Vagina (tissue), 2 donors: ENCODE data around the gene MPHOSPH9. TPM values are rescaled to one million over a fixed set of nuclear protein-coding genes. Genes with fewer than 3 reads are reported as not detected.

Experiments
- DNase-seq, 2 donors: peaks; one replicate each; pipeline ENCODE4 v3.0.0-alpha.2; 2017; ENCODE audit errors: extremely low spot score in 2 of 2
- H3K27ac ChIP-seq: fragments of 200-600 bp; sonication (generic); one replicate; pipeline ENCODE4 v1.5.1; 2019
- H3K27me3 ChIP-seq: fragments of 200-600 bp; sonication (generic); one replicate; pipeline ENCODE4 v1.5.1; 2019
- H3K36me3 ChIP-seq, 2 donors: fragments of 200-600 bp; sonication (generic); one replicate each; pipeline ENCODE4 v1.5.1; 2017 to 2019
- H3K4me1 ChIP-seq: fragments of 200-600 bp; sonication (generic); one replicate; pipeline ENCODE4 v1.5.1; 2019
- H3K4me3 ChIP-seq, 2 donors: fragments of 200-600 bp; sonication (generic); 1 replicate in 1 of 2; 2 replicates in 1 of 2; pipeline ENCODE4 v1.5.1; 2016 to 2019
- H3K9me3 ChIP-seq: fragments of 200-600 bp; sonication (generic); one replicate; pipeline ENCODE4 v1.5.1; 2019
- POLR2A ChIP-seq, 2 donors: fragments of 450-650 bp; IDR thresholded peaks; one replicate each; pipeline ENCODE4 v1.6.1; 2017; ENCODE audit warnings: antibody characterized with exemption in 2 of 2, mild to moderate bottlenecking in 2 of 2, moderate library complexity in 2 of 2
- POLR2AphosphoS5 ChIP-seq, 2 donors: sonication (generic); formaldehyde crosslinking; IDR thresholded peaks; one replicate each; pipeline ENCODE4 v1.9.0; 2017; ENCODE audit warnings: antibody characterized with exemption in 2 of 2, mild to moderate bottlenecking in 2 of 2, low read depth in 1 of 2; ENCODE audit not compliant: insufficient read depth in 1 of 2
- intact Hi-C: fragments of 100-400 bp; cut with DNase I; formaldehyde crosslinking; loops from one replicate; pipeline ENCODE4 v1.15.1; 2023
- total RNA-seq: library from RNA; depleted of rRNA; stranded (reverse); fragments of >200 nt; gene quantifications from one replicate; pipeline ENCODE4 v1.2.3, GENCODE V29; 2016
- TF ChIP-seq, protein P1 (sequence below), 3 experiments: fragments of 450-650 bp in 2 of 3; fragments of 200-600 bp in 1 of 3; sonication (generic) in 1 of 3; IDR thresholded peaks; one replicate each; pipeline ENCODE4 v1.5.1; 2017 to 2019; ENCODE audit warnings: antibody characterized with exemption in 3 of 3, mild to moderate bottlenecking in 2 of 3, moderate library complexity in 2 of 3

MPHOSPH9 gene
- total RNA-seq, 1 donor from 2014 or later = 17.9 TPM

DNA sequence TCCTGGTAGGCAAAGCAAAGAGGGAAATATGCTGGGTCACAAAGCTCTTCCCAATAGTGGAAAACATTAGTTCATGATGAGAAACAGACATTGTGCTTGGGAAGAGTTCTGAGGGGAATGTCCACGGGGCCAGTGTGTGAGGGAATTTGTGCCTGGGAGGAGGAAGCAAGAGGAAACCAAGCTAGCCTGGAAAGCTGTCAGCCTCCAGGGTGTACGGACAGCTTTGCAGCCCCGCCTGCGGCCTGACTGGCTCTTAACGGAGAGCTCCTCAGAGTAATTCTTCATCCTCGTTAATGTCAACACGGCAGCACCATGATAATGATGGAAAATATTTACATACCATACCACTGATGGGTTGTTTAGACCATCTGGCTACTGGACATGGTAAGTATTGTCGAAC is 114.4 kb downstream of the MPHOSPH9 start:
- intact Hi-C loops = no loop called here
- Histone ChIP-seq H3K36me3 (no peaks in the 10 kb centered on the region), H3K27ac (peak overlapping the region; percentile 83), H3K4me1 (peaks cover 69% of the 10 kb centered on the region), H3K27me3 (no peaks in the 10 kb centered on the region), H3K9me3 (no peaks in the 10 kb centered on the region), H3K4me3 (no peak overlapping the region)
- peak in 1 of 2 donors; percentile 18 for TF ChIP-seq POLR2AphosphoS5 (IDR thresholded peaks at IDR 0.05; ENCODE audit: insufficient read depth in 1 of 2, low read depth in 1 of 2)
- no peak for TF ChIP-seq POLR2A (IDR thresholded peaks at IDR 0.05)
- TF ChIP-seq, protein P1, sequence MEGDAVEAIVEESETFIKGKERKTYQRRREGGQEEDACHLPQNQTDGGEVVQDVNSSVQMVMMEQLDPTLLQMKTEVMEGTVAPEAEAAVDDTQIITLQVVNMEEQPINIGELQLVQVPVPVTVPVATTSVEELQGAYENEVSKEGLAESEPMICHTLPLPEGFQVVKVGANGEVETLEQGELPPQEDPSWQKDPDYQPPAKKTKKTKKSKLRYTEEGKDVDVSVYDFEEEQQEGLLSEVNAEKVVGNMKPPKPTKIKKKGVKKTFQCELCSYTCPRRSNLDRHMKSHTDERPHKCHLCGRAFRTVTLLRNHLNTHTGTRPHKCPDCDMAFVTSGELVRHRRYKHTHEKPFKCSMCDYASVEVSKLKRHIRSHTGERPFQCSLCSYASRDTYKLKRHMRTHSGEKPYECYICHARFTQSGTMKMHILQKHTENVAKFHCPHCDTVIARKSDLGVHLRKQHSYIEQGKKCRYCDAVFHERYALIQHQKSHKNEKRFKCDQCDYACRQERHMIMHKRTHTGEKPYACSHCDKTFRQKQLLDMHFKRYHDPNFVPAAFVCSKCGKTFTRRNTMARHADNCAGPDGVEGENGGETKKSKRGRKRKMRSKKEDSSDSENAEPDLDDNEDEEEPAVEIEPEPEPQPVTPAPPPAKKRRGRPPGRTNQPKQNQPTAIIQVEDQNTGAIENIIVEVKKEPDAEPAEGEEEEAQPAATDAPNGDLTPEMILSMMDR (IDR thresholded peaks at IDR 0.05) = no peak
- DNase-seq = no peak

DNA sequence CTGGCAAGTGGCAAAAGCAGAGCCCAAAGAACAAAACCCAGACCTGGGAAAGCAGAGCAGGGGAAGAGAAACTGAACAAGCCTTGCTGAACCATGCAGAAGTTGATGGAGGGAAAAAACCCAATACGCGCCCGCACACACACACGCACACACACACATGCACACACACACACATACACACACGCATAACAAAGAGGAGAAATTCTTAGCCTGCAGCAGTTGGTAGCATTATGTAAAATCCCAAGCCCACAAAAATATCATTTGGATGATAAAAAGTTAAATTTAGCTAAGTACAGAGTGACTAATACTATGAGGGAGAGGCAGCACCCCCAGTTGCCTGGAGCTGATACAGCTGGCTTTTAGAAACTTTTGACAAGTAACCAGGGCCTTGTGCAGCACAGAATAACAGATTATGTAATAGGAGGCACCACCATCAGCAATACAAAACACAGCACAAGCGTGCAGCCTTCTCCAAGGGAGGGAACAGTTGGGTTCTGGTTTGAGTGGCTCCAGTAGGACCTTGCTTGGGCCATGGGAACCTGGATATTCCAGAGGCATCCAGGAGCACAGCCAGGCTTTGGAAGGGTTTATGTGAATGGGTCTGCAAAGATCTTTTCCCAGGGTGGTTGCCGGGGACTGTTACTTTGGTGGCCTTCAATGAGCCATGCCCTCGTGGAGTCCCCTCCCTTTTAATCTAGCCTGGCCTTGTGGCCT is 117.4 kb downstream of the MPHOSPH9 start:
- Histone ChIP-seq H3K36me3 (no peaks in the 10 kb centered on the region), H3K9me3 (no peaks in the 10 kb centered on the region), H3K27ac (peak overlapping the region; percentile 83), H3K4me1 (peaks cover 64% of the 10 kb centered on the region), H3K27me3 (no peaks in the 10 kb centered on the region), H3K4me3 (no peak overlapping the region)
- intact Hi-C loops = no loop called here
- peak in 1 of 2 donors; percentile 92 for DNase-seq
- TF ChIP-seq POLR2A (IDR thresholded peaks at IDR 0.05) (no peak), POLR2AphosphoS5 (IDR thresholded peaks at IDR 0.05; ENCODE audit: insufficient read depth in 1 of 2, low read depth in 1 of 2) (peak; percentile 24 to 93)

DNA sequence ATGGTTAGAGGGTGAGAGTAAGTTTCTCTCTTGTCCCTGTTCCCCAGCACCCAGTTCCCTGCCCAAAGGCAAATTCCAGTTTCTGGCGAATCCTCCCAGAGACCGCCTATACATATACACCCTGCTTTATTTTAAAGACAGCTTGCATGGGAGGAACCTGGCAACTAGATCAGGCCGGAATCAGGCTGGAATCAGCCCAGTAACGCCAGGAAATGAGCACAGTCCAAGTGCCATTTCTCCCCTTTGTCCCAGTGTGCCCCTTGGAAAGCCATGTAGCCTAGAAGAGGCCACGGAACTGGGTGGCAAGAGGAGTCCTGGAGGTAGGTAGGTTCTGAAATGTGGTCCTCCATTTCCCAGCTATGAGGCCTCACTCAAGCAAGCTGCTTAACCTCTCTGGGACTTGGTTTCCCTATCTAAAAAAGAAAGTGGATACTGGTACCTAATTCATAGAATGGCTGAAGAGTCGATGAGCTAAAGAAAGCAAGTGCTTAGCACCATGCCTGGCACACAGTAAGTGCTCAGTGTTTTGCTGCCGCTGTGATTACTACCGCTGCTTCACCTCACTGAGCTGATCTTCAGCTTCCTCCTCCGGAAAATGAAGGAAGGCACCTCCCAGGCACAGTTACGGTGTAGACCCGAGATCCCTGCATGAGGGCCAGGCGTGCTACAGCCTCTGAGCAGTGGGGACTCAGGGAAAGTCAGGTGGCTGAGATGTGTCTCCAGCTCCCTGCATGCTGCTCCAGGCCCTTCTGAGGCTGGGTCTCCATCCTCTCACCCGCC is 118.4 kb downstream of the MPHOSPH9 start:
- no peaks in the 10 kb centered on the region for H3K27me3 ChIP-seq
- no peak for TF ChIP-seq POLR2A (IDR thresholded peaks at IDR 0.05)
- TF ChIP-seq, protein P1 (IDR thresholded peaks at IDR 0.05) = no peak
- H3K4me3 ChIP-seq = no peak overlapping the region
- no peaks in the 10 kb centered on the region for H3K9me3 ChIP-seq
- no peaks in the 10 kb centered on the region for H3K36me3 ChIP-seq
- intact Hi-C loops = no loop called here
- H3K27ac ChIP-seq = peak overlapping the region; percentile 83
- no peak for DNase-seq
- H3K4me1 ChIP-seq = peaks cover 56% of the 10 kb centered on the region

DNA sequence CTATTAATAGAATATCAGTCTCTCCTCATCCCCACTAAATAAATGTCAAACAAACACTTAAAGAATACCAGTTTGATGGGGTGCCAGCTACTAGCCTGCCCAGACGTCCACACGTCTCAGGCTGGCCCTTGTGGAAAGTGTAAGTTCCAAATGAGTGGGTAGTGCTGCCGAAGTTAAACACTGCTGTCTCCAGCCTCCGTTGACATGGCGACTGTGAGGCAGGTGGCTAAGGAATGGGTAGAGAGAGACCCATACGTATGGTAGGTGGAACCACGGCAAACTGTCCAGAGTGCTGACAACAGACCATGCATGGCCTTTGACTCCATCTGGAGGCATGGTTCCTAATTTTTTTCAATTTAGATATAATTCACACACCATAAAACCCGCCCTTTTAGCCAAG is 119.9 kb downstream of the MPHOSPH9 start:
- Histone ChIP-seq H3K4me1 (peaks cover 56% of the 10 kb centered on the region), H3K36me3 (no peaks in the 10 kb centered on the region), H3K9me3 (no peaks in the 10 kb centered on the region), H3K27me3 (no peaks in the 10 kb centered on the region), H3K4me3 (no peak overlapping the region), H3K27ac (peak overlapping the region; percentile 2)
- no peak for DNase-seq
- no peak for TF ChIP-seq POLR2AphosphoS5 (IDR thresholded peaks at IDR 0.05; ENCODE audit: insufficient read depth in 1 of 2, low read depth in 1 of 2)
- TF ChIP-seq, protein P1 (IDR thresholded peaks at IDR 0.05) = no peak
- no peak for TF ChIP-seq POLR2A (IDR thresholded peaks at IDR 0.05)
- intact Hi-C loops = no loop called here

DNA sequence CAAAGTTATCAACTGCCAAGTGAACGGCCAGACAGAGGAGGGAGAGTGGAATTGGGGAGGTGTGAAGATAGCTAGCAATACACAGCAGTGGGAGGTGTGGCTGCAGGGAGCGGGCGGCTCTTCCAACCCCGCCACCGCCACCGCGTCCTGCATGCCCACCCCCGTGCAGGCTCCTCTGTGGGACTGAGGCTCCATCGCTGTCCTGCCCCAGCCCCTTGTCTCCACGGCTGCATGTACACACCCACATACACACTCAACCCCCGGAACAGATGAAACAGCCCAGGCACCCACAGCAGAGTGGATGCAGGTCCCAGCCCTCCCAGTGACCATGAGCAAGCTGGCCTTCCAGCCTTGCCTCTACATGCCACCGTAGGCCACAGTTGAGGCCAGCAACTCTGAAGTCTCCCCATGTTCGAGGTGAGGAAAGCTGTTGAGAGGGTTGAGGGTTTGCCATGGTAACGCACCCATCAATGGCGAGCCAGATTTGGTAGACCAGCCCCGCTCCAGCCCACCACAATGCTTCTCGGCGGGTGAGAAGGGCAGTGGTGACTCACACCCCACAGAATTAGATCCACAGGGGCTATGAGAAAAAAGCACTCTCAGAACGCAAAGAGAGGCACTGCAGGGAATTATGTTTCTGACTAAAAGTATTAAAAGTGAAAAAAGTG is 121.3 kb downstream of the MPHOSPH9 start:
- no peak for DNase-seq
- peak overlapping the region; percentile 18 for H3K27ac ChIP-seq
- H3K27me3 ChIP-seq = no peaks in the 10 kb centered on the region
- H3K9me3 ChIP-seq = no peaks in the 10 kb centered on the region
- no peaks in the 10 kb centered on the region for H3K36me3 ChIP-seq
- peaks cover 54% of the 10 kb centered on the region for H3K4me1 ChIP-seq
- intact Hi-C loops = no loop called here
- H3K4me3 ChIP-seq = no peak overlapping the region
- TF ChIP-seq POLR2A (IDR thresholded peaks at IDR 0.05) = no peak
- no peak for TF ChIP-seq POLR2AphosphoS5 (IDR thresholded peaks at IDR 0.05; ENCODE audit: insufficient read depth in 1 of 2, low read depth in 1 of 2)
- TF ChIP-seq, protein P1 (IDR thresholded peaks at IDR 0.05) = no peak
